GM19193 (cell line): ENCODE data around the gene GRK7.

Source experiments
- POLR2A ChIP-seq: IDR thresholded peaks from 4 replicates; pipeline ENCODE4 v1.6.1; 2011; ENCODE audit not compliant: insufficient read depth, insufficient read length; ENCODE audit errors: extremely low read depth

Gene GRK7

DNA sequence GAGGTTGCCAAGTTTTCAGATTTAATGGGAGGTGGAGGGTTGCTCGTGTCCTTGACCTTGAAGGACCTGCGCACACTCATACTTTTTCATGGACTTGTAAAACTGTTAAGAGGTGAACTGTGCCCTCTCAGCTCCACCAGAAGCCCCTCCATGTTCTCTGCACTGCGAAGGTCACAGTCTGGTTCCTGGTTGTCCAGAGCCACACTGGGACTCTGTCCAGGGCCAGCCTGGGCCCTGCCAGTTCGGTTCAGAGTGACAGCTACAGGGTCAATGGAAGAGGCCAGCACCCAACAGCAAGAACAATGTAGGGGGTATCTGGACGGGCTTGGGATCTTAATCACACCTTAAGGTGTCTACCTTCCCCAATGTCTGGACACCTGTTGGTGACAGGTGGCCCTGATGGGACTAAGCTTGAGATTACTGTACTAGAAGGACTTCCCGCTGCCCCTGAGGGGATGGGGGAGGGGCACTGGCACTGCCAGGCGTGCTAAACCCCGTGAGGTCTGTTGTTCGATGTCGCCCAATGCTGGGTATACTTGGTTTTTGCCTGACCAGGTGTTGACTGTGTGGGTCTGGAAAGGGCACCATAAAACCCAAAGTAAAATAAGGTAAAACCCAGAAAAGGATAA lies 34.7 kb downstream of the GRK7 start:
- TF ChIP-seq POLR2A, result no peak

- no peak for TF ChIP-seq POLR2A
Observed at GRCh38 chr3:141798448-141798845, 35.2 kb downstream of the GRK7 start.

DNA sequence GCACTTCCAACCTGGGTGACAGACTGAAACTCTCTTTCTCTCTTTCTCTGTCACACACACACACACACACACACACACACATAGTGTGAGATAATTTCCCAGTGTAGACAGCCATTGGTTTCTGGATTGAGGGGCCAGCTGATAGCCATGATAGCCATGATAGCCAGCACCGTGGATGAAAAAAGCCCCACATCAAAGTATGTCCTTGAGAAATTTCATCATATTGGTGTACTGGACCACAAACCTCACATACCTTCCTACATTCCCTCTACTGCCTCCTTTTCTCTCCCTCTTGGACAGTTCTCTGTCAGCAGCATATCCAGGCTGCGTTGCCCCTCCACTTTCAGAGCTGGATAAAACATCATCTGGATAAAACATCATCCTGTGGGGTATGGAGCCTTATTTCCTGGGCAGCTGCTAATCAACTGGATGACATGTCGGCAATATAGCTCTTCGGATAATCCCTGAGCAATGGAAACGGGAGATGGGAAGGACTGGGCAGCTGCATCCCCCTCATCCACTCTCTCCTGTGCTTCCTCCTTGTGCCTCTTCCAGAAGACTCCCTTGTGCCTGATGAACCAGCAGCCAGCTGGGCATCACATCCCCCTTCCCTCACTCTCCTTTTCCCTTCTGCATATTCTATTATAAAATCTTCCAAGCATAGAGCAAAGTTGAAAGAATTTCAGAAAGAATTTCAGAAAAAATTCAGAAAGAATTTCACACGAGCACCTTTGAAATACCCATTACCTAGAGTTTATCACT lies 39.3 kb downstream of the GRK7 start:
- no peak for TF ChIP-seq POLR2A

GRCh38 chr3:141804447-141804777 lies 41.2 kb downstream of the GRK7 start:
- no peak for TF ChIP-seq POLR2A

- TF ChIP-seq POLR2A, result no peak
Observed at GRCh38 chr3:141804778-141805639, 41.8 kb downstream of the GRK7 start.

DNA sequence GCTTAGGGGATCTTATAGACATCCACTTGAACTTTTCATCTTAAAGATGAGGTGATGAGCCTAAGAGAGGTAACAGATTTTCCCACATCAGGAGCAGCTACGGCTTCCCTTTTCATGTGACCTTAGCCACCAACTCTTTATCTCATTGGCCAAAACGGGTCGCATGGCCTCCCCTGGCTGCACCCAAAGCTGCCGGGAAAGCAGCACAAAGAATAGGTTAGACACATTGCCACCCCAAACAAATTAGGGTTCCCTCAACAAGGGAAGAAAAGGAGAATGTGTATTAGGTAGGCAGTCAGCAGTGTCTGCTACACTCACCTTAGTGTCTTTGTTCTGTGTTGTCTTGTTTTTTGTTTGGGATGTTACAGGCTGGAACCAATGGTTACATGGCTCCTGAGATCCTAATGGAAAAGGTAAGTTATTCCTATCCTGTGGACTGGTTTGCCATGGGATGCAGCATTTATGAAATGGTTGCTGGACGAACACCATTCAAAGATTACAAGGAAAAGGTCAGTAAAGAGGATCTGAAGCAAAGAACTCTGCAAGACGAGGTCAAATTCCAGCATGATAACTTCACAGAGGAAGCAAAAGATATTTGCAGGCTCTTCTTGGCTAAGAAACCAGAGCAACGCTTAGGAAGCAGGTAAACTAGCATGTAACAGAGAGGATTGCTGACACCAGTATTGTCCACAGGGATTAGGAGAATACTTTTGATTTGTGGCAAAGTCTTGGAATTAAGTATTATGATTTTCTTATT lies 44.2 kb downstream of the GRK7 start:
- no peak for TF ChIP-seq POLR2A

DNA sequence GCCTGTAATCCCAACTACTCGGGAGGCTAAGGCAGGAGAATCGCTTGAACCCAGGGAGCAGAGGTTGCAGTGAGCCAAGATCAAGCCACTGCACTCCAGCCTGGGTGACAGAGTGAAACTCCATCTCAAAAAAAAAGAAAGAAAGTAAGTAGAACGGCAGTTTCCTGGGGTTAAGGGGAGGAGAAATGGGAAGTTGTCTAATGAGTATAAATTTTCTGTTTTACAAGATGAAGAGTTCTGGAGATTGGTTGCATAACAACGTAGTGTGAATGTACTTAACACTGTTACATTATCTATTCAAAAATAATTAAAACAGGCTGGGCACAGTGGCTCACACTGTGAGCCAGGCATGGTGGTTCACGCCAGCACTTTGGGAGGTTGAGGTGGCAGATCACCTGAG lies 45.4 kb downstream of the GRK7 start:
- TF ChIP-seq POLR2A, result no peak

GRCh38 chr3:141810161-141810560 lies 47.0 kb downstream of the GRK7 start:
- no peak for TF ChIP-seq POLR2A

DNA sequence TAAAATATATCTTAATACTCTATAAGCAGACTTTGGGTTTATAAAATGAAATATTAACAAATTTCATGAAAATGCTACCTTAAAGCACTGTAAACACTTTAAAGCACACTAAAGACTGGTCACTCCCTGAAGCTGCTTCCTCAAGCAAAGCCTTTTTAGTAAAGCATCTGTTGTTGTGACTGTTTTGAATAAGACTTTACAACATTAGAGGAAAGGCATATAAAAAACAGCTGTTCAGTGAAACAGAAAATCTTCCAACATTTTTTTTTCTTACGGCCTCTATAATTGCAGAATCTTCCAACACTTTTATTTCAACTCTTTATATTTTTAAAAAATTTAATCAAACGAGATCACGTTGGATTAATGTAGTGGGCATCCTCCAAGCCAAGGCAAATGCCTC lies 48.1 kb downstream of the GRK7 start:
- TF ChIP-seq POLR2A, result no peak

- no peak for TF ChIP-seq POLR2A
Observed at GRCh38 chr3:141812084-141812483, 48.9 kb downstream of the GRK7 start.

- TF ChIP-seq POLR2A, result no peak
Observed at GRCh38 chr3:141812586-141812985, 49.4 kb downstream of the GRK7 start.
